D721Med (cell line): ENCODE results near the gene ZNF578.
"Not testable (repeated sequence)": the region's sequence is repeated elsewhere in the genome, so short reads cannot be mapped to it uniquely, and the experiment has no call there.

Experiments used
- DNase-seq: peaks from one replicate; pipeline ENCODE4 v3.0.0; 2011; ENCODE audit warnings: low spot score; ENCODE audit not compliant: insufficient read length
- FAIRE-seq: peaks from 2 replicates; lab custom pipeline; 2011; peaks lifted over from hg19 to GRCh38; lab: Jason Lieb, UNC
- TF ChIP-seq, protein P1 (sequence below): IDR thresholded peaks from 2 replicates; pipeline ENCODE4 v1.5.1; 2012; ENCODE audit warnings: mild to moderate bottlenecking, control low read depth; ENCODE audit not compliant: insufficient read depth; ENCODE audit errors: missing control alignments

Gene ZNF578

DNA sequence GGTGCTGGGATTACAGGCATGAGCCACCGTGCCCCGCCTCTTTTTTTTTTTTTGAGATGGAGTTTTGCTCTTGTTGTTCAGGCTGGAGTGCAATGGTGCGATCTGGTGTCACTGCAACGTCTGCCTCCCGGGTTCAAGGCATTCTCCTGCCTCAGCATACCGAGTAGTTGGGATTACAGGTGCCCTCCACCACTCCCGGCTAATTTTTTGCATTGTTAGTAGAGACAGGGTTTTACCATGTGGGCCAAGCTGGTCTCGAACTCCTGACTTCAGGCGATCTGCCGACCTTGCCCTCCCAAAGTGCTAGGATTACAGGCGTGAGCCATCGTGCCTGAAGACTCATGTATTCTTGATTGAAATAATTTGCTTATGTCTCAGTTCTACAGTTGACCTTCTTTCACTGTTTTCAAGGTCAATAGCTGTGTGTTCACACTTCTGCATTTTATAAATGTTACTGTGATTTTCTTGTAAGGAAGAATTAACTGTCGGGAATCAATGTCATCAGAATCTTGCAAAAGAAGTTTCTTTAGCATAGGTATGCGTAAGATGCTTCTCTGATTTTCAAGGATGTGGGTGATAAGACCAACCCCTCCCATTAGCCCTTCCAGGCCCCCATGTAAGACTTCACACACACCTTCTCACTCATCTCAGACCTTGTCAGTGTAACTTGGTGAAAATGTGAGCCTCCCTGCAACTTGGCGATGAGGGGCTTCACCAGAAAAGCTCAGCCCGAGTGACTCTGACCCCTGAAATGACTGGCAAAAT, 104.1 kb downstream of the ZNF578 start:
- DNase-seq (no peak), FAIRE-seq (no peak)
- TF ChIP-seq, protein P1, sequence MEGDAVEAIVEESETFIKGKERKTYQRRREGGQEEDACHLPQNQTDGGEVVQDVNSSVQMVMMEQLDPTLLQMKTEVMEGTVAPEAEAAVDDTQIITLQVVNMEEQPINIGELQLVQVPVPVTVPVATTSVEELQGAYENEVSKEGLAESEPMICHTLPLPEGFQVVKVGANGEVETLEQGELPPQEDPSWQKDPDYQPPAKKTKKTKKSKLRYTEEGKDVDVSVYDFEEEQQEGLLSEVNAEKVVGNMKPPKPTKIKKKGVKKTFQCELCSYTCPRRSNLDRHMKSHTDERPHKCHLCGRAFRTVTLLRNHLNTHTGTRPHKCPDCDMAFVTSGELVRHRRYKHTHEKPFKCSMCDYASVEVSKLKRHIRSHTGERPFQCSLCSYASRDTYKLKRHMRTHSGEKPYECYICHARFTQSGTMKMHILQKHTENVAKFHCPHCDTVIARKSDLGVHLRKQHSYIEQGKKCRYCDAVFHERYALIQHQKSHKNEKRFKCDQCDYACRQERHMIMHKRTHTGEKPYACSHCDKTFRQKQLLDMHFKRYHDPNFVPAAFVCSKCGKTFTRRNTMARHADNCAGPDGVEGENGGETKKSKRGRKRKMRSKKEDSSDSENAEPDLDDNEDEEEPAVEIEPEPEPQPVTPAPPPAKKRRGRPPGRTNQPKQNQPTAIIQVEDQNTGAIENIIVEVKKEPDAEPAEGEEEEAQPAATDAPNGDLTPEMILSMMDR, result no peak

DNA sequence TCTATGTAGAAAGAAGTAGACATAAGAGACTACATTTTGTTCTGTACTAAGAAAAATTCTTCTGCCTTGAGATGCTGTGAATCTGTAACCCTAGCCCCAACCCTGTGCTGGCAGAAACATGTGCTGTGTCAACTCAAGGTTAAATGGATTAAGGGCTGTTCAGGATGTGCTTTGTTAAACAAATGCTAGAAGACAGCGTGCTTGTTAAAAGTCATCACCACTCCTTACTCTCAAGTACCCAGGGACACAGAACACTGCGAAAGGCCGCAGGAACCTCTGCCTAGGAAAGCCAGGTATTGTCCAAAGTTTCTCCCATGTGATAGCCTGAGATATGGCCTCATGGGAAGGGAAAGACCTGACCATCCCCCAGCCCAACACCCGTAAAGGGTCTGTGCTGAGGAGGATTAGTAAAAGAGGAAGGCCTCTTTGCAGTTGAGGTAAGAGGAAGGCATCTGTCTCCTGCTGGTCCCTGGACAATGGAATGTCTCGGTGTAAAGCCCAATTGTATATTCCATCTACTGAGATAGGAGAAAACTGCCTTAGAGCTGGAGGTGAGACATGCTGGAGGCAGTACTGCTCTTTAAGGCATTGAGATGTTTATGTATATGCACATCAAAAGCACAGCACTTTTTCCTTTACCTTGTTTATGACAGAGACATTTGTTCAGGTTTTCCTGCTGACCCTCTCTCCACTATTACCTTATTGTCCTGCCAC, 105.5 kb downstream of the ZNF578 start:
- FAIRE-seq, DNase-seq: not testable (repeated sequence)

DNA sequence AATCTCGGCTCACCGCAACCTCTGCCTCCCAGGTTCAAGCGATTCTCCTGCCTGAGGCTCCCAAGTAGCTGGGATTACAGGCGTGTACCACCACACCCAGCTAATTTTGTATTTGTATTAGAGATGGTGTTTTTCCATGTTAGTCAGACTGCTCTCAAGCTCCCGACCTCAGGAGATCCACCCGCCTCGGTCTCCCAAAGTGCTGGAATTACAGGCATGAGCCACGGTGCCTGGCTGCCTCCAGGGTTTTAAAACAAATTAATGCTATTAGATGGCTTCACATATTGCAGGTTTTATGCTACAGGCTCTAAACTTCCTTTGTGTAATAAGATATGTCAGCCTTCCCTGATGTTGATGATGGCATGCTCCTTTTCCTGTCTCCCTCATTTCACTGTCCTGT, 108.3 kb downstream of the ZNF578 start:
- DNase-seq, FAIRE-seq: not testable (repeated sequence)
